AG04450 (cell line): ENCODE measurements around the gene ADAM12. TPM values are rescaled to one million over a fixed set of nuclear protein-coding genes. Genes with fewer than 3 reads are reported as not detected.
A peak's percentile ranks its signal among the peaks of the same experiment; 100 is the strongest.

Source experiments
- CTCF ChIA-PET: fragments of 300-600, 350-600 bp; formaldehyde crosslinking; extraction: SDS; loops from one replicate; lab custom pipeline; 2022; ENCODE audit warnings: antibody characterized with exemption, inconsistent platforms; lab: Charles Lee
- POLR2A ChIA-PET: fragments of 350-600 bp; formaldehyde crosslinking; extraction: SDS; loops from one replicate; lab custom pipeline; 2021; ENCODE audit warnings: antibody characterized with exemption, inconsistent platforms; lab: Yijun Ruan, JAX
- DNase-seq: peaks from one replicate; pipeline ENCODE4 v3.0.0-alpha.2; 2011; ENCODE audit warnings: low read depth, low spot score
- H3K27ac ChIP-seq: one replicate; pipeline ENCODE4 v1.5.1; 2012; ENCODE audit warnings: low read depth, low read length, control low read depth
- H3K27me3 ChIP-seq: one replicate; pipeline ENCODE4 v1.6.0; 2012; ENCODE audit warnings: low read length; ENCODE audit not compliant: control insufficient read depth, insufficient read depth
- H3K4me3 ChIP-seq: 2 replicates; pipeline ENCODE4 v1.5.1; 2011; ENCODE audit warnings: mild to moderate bottlenecking, low read depth, low read length, control low read depth
- H3K9me3 ChIP-seq: 2 replicates; pipeline ENCODE4 v1.5.1; 2012; ENCODE audit warnings: low read length; ENCODE audit not compliant: control insufficient read depth, insufficient read depth
- polyA plus RNA-seq: library from polyadenylated mRNA; depleted of rRNA; stranded (reverse); fragments of >200 nt; gene quantifications from 2 replicates; pipeline ENCODE4 v1.2.3, GENCODE V29; 2011
- TF ChIP-seq, protein P1 (sequence below): IDR thresholded peaks from 2 replicates; pipeline ENCODE4 v1.5.1; 2011; ENCODE audit warnings: low read depth, low read length, control low read depth, inconsistent platforms

Gene ADAM12
- polyA plus RNA-seq, 1 experiment, result 8.0 TPM

DNA sequence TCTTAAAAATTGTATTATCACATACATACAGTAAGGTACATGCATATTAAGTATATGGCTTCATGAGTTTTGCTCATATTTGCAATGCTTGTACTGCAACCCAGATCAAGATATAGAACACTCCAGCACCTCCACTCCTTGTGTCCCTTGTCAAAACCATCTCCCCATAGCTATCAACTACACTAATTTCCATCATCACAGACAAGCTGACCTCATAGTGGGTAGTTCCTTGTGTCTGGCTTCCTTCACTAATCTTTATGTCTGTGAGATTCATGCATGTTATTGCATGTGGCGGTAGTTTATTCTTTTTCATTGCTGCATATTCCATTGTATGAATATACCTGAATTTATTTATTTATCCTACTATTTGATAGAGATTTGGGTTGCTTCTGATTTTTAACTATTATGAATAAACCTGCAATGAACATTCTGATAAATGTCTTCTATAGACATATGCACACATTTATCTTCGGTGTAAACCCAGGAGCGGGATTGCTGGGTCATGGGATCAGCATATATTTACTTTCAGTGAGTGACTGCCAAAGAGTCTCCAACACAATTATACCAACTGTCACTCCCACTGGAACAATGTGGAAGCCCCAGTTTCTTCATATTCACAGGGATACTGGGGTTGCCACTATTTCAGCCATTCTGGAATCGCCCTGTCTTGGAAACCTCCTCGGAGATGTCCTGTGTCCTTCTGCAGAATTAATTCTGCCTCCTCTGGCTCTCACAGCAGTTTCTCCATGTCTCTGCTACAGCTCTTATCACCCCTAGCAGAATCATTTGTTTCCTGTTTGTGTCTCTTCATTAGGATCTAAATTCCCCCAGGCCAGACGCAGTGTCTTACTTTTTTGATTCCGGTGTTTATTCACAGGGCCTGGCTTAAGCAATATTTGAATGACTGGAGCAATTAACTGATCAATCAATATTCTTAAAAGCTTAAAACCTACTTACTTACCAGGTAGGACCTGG, 14.7 kb upstream of the ADAM12 start:
- POLR2A ChIA-PET, result no interaction called here
- CTCF ChIA-PET, result interaction anchor here (1.3 kb wide), 1 partner anchor 17 kb away, joined by 4 read pairs; no protein-coding TSS in a partner anchor
- Histone ChIP-seq H3K4me3 (no peak overlapping the region), H3K9me3 (no peaks in the 10 kb centered on the region), H3K27me3 (no peaks in the 10 kb centered on the region), H3K27ac (no peak overlapping the region)
- no peak for DNase-seq
- TF ChIP-seq, protein P1, sequence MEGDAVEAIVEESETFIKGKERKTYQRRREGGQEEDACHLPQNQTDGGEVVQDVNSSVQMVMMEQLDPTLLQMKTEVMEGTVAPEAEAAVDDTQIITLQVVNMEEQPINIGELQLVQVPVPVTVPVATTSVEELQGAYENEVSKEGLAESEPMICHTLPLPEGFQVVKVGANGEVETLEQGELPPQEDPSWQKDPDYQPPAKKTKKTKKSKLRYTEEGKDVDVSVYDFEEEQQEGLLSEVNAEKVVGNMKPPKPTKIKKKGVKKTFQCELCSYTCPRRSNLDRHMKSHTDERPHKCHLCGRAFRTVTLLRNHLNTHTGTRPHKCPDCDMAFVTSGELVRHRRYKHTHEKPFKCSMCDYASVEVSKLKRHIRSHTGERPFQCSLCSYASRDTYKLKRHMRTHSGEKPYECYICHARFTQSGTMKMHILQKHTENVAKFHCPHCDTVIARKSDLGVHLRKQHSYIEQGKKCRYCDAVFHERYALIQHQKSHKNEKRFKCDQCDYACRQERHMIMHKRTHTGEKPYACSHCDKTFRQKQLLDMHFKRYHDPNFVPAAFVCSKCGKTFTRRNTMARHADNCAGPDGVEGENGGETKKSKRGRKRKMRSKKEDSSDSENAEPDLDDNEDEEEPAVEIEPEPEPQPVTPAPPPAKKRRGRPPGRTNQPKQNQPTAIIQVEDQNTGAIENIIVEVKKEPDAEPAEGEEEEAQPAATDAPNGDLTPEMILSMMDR, result no peak

DNA sequence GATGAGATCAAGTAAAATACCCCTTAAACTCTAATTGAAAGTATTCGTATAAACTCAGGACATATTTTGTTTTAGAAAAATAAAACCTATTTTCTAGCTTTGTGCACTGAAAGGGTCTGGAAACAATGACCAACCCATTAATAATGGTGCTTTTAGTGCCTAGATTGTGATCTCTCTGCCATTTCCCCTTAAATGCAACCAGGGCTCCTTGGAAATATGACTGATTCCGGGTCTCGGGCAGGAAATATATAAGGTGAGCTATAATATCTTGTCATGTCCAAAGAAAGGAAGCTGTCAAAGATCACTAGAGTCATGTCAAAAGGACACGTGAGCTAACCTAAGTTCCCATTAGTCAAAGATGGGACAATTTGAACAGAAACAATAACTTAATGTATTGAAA, 12.4 kb upstream of the ADAM12 start:
- TF ChIP-seq, protein P1, result no peak
- no peak for DNase-seq
- ChIA-PET CTCF (no interaction called here), POLR2A (no interaction called here)
- Histone ChIP-seq H3K9me3 (no peaks in the 10 kb centered on the region), H3K27me3 (no peaks in the 10 kb centered on the region), H3K27ac (no peak overlapping the region), H3K4me3 (no peak overlapping the region)

DNA sequence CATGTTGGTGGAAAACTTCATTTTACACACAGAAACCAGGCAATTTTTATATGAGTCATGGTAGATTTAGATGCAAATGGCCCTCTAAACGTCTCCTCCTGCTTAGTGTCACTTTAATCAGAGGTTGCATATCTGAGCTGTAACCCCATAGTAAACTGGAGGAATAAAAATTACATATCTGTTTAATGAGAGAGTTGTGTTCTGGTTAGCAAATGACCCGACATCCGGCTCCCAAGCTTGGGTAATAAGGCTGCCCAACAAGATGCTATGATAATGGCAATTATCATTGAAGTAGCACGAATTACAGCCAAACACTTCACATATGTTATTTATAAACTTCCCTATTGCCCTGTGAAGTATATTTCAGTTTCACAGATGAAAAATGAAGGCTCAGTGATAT, 10.6 kb upstream of the ADAM12 start:
- CTCF ChIA-PET, result no interaction called here
- POLR2A ChIA-PET, result no interaction called here
- no peak for DNase-seq
- Histone ChIP-seq H3K4me3 (no peak overlapping the region), H3K27me3 (no peaks in the 10 kb centered on the region), H3K27ac (no peak overlapping the region), H3K9me3 (no peaks in the 10 kb centered on the region)
- TF ChIP-seq, protein P1, result no peak

DNA sequence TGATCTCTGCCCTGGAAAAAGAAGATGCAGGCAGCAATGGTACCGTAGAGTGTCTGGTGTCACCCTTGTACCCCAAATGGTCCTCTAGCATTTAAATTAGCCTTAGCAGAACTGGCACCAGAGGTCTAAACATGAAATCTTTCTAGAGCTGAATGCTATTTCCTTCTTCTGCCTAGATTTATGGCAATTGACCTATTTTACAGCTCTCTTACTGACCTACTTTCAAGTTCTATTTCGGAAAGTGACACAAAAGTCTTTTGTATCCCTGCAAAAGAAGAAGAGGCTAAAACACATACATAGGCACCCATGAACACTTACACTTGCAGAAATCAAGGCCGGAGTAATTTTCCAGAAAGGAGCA, 10.1 kb upstream of the ADAM12 start:
- Histone ChIP-seq H3K27me3 (no peaks in the 10 kb centered on the region), H3K27ac (peak overlapping the region; percentile 78), H3K9me3 (peaks cover 3% of the 10 kb centered on the region; the same call in 1 of the 2 replicates), H3K4me3 (no peak overlapping the region)
- DNase-seq, result no peak
- POLR2A ChIA-PET, result interaction anchor here (0.7 kb wide), 1 partner anchor 62 kb away, joined by 15 read pairs; no protein-coding TSS in a partner anchor
- TF ChIP-seq, protein P1, result no peak
- CTCF ChIA-PET, result interaction anchor here (0.7 kb wide), 2 partner anchors 170 to 402 kb away, joined by 3 to 7 read pairs; no protein-coding TSS in a partner anchor
